LHCN-M2 (cell line): ENCODE measurements around the gene OR56A1. TPM values are rescaled to one million over a fixed set of nuclear protein-coding genes. Genes with fewer than 3 reads are reported as not detected.

Experiments
- DNase-seq: peaks from one replicate; pipeline ENCODE4 v3.0.0-alpha.2; 2012; ENCODE audit warnings: low read depth
- total RNA-seq: library from RNA; depleted of rRNA; stranded (reverse); fragments of >200 nt; gene quantifications from 2 replicates; pipeline ENCODE4 v1.2.3, GENCODE V29; 2014; rRNA removed

Gene OR56A1
- total RNA-seq, 1 experiment from 2014 or later: not detected

GRCh38 chr11:5992150-5992549 lies 38.4 kb downstream of the OR56A1 start:
- DNase-seq: peak; percentile 1

DNA sequence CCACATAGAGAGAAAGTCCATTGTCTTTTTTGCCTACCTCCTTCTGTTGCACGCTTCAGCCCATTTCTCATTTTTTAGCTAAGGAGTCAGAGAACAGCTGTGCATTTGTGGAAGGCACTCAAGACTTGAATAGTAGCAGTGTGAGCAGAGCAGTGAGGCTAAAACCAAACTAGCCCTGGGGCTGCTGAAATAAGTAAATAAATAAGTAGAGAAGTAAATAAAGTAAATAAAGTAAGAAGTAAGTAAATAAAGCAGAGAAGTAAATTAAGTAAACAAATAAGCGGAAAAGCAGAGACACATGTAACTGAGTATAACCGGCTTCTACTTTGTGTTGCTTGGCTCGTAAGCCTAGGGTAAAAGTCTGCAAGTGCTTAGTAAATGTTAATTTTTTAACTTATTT lies 41.4 kb downstream of the OR56A1 start:
- DNase-seq: no peak

- DNase-seq: no peak
These were observed 43.7 kb downstream of the OR56A1 start, which contains the start of gene OR52L1 for GRCh38 chr11:5986885-5987284. Gene OR52L1 (minus strand): TSS chr11:5986985. CDS start chr11:5986930, 55 bp downstream.

- no peak for DNase-seq
These were observed 47.1 kb downstream of the OR56A1 start for GRCh38 chr11:5983443-5983842.

- no peak for DNase-seq
These were observed 57.0 kb downstream of the OR56A1 start for GRCh38 chr11:5973530-5973929.

Other genes starting within 250 kb of the OR56A1 start
- not detected in 2 replicates for gene OR52N5, start 247.4 kb downstream of the OR56A1 start, total RNA-seq
- not detected in 2 replicates for gene OR52N1, start 239.5 kb downstream of the OR56A1 start, total RNA-seq
- not detected in 2 replicates for gene OR52N2, start 221.8 kb downstream of the OR56A1 start, total RNA-seq
- not detected in 2 replicates for gene OR52E6, start 188.9 kb downstream of the OR56A1 start, total RNA-seq
- not detected in 2 replicates for gene OR52E8, start 173.1 kb downstream of the OR56A1 start, total RNA-seq
- not detected in 2 replicates for gene OR52E4, start 150.1 kb downstream of the OR56A1 start, total RNA-seq
- not detected in 2 replicates for gene OR52E5, start 137.6 kb downstream of the OR56A1 start, total RNA-seq
- not detected in 2 replicates for gene OR56A3, start 88.5 kb downstream of the OR56A1 start, total RNA-seq
- gene OR56A5, start 62.3 kb downstream of the OR56A1 start, total RNA-seq: not detected in 2 replicates
- not detected in 2 replicates for gene OR52L1, start 43.8 kb downstream of the OR56A1 start, total RNA-seq
- not detected in 2 replicates for gene OR56A4, start 23.8 kb downstream of the OR56A1 start, total RNA-seq
- not detected in 2 replicates for gene OR56B4, start 76.9 kb upstream of the OR56A1 start, total RNA-seq
- not detected in 2 replicates for gene OR52B2, start 139.6 kb upstream of the OR56A1 start, total RNA-seq
- not detected in 2 replicates for gene OR52W1, start 168.5 kb upstream of the OR56A1 start, total RNA-seq
- not detected in 2 replicates for gene C11orf42, start 174.8 kb upstream of the OR56A1 start, total RNA-seq
- 15.7 and 18.1 TPM in 2 replicates for gene FHIP1B, start 203.9 kb upstream of the OR56A1 start, total RNA-seq
- not detected in 2 replicates for gene CNGA4, start 208.3 kb upstream of the OR56A1 start, total RNA-seq
- not detected in 2 replicates for gene CCKBR, start 229.1 kb upstream of the OR56A1 start, total RNA-seq